Measurements from ENCODE around the gene C4orf50.

- TF ChIP-seq GATA3 (IDR thresholded peaks at IDR 0.05; ENCODE audit: low read depth, low read length) (no peak), GATA2 (IDR thresholded peaks at IDR 0.05; ENCODE audit: low read depth, low read length) (no peak)
Measured at GRCh38 chr4:5863461-5864113, 154.6 kb downstream of the C4orf50 start.
